Activated CD8-positive, alpha-beta memory T cell treated with anti-CD3 and anti-CD28 coated beads, Interleukin-2, amount 10 ng/mL, durations not matched to agents 7 days and 5 days (primary cell): ENCODE data around the gene AMY2A. TPM values are rescaled to one million over a fixed set of nuclear protein-coding genes. Genes with fewer than 3 reads are reported as not detected.
"Not testable (repeated sequence)": the region's sequence is repeated elsewhere in the genome, so short reads cannot be mapped to it uniquely, and the experiment has no call there.

Experiments used
- ATAC-seq: fragments of 150-1000 bp; cut with Tn5 transposase; one replicate; pipeline ENCODE4 v1.10.0; 2021; ENCODE audit warnings: moderate library complexity
- CTCF ChIA-PET: fragments of 350-600 bp; sonication (Branson Sonifier 250); formaldehyde crosslinking; loops from one replicate; lab custom pipeline; 2021; ENCODE audit warnings: antibody characterized with exemption; lab: Charles Lee
- DNase-seq: peaks from one replicate; pipeline ENCODE4 v3.0.0-alpha.2; 2020
- H3K27ac Mint-ChIP-seq: one replicate; pipeline ENCODE4 v1.8.0; 2021; ENCODE audit warnings: mild to moderate bottlenecking, mixed read lengths
- H3K27me3 Mint-ChIP-seq: one replicate; pipeline ENCODE4 v1.8.0; 2021; ENCODE audit warnings: mixed read lengths
- H3K36me3 Mint-ChIP-seq: one replicate; pipeline ENCODE4 v1.8.0; 2021; ENCODE audit warnings: mild to moderate bottlenecking, mixed read lengths
- H3K4me1 Mint-ChIP-seq: one replicate; pipeline ENCODE4 v1.8.0; 2021; ENCODE audit warnings: mixed read lengths
- H3K4me3 Mint-ChIP-seq: one replicate; pipeline ENCODE4 v1.8.0; 2021; ENCODE audit warnings: mild to moderate bottlenecking, moderate library complexity, mixed read lengths
- H3K9me3 Mint-ChIP-seq: one replicate; pipeline ENCODE4 v1.8.0; 2022; ENCODE audit warnings: low read depth, mixed read lengths
- total RNA-seq, 2 experiments: library from RNA; stranded (reverse); gene quantifications; one replicate each; pipeline ENCODE4 v1.2.3, GENCODE V29; 2021

The AMY2A gene
- total RNA-seq: not detected

DNA sequence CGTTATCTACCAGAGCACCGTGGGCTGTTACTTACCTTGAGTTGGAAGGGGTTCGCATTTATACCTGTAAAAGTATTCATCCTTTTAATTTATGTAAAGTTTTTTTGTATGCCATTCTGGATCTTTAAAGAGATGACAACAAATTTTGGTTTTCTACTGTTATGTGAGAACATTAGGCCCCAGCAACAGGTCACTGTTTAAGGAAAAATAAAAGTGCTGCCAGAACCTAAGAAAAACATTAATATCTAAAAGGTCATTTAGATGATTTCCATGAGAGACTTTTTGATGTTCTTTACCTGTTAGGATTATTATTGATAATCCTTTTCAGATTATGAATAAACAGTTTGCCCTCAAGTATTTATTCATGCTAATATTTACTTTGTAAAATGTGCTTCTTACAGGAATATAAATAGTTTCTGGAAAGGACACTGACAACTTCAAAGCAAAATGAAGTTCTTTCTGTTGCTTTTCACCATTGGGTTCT is at the start of gene AMY2A:
Gene AMY2A (plus strand): TSS at position 434 of the 484 bp plus-strand sequence. CDS start 14 bp downstream, at position 448.
- DNase-seq, CTCF ChIA-PET, H3K4me3 Mint-ChIP-seq, H3K36me3 Mint-ChIP-seq, H3K9me3 Mint-ChIP-seq, H3K4me1 Mint-ChIP-seq, H3K27me3 Mint-ChIP-seq, H3K27ac Mint-ChIP-seq, ATAC-seq: not testable (repeated sequence)

DNA sequence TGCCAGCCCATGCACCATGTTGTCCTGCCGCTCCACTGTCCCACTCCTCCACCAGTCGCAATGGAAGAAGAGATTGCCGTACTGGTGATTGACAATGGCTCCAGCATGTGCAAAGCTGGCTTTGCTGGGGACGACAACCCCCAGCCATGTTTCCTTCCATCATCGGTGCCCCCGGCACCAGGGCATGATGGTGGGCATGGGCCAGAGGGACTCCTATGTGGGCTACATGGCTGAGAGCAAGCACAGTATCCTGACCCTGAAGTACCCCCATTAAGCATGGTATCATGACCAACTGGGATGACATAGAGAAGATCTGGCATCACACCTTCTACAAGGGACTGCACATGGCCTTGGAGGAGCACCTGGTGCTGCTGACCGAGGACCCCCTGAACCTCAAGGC is 47.7 kb upstream of the AMY2A start:
- Mint-ChIP-seq H3K27me3 (no peaks in the 10 kb centered on the region), H3K4me1 (no peaks in the 10 kb centered on the region), H3K4me3 (no peak overlapping the region), H3K36me3 (no peaks in the 10 kb centered on the region), H3K27ac (no peak overlapping the region), H3K9me3 (no peaks in the 10 kb centered on the region)
- CTCF ChIA-PET: no interaction called here
- ATAC-seq (no peak), DNase-seq (no peak)

DNA sequence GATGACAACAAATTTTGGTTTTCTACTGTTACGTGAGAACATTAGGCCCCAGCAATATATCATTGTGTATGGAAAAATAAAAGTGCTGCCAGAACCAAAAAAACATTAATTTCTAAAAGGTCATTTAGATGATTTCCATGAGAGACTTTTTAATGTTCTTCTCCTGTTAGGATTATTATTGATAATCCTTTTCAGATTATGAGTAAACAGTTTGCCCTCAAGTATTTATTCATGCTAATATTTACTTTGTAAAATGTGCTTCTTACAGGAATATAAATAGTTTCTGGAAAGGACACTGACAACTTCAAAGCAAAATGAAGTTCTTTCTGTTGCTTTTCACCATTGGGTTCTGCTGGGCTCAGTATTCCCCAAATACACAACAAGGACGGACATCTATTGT is 45.9 kb upstream of the AMY2A start, which contains the start of gene AMY2B:
Gene AMY2B (plus strand): TSS at position 301 of the 400 bp plus-strand sequence. CDS start 14 bp downstream, at position 315.
- H3K36me3 Mint-ChIP-seq, H3K4me1 Mint-ChIP-seq, H3K27me3 Mint-ChIP-seq, DNase-seq, H3K4me3 Mint-ChIP-seq, H3K9me3 Mint-ChIP-seq, ATAC-seq, H3K27ac Mint-ChIP-seq, CTCF ChIA-PET: not testable (repeated sequence)

DNA sequence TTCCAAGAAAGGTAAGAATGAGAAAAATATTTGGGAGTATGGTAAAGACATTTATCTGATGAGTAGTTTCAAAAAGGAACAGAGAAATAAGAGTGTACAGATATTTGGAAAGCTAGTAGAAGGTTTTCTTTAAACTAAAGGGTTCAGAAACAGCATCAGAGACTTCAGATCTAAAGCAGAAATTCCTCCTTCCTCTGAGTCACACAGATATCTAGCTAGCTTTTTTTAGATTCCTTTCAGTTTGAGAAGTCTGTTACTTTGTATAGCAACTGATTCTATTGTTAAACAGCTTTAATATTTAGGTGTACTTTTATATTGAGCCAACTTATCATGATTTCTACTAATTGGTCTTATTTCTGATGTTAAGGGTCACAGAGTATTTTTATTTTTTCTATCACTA is 41.2 kb upstream of the AMY2A start:
- peaks cover 2% of the 10 kb centered on the region for H3K4me1 Mint-ChIP-seq
- H3K27me3 Mint-ChIP-seq: no peaks in the 10 kb centered on the region
- H3K27ac Mint-ChIP-seq: no peak overlapping the region
- H3K9me3 Mint-ChIP-seq: no peaks in the 10 kb centered on the region
- ATAC-seq (no peak), DNase-seq (no peak)
- CTCF ChIA-PET: no interaction called here
- no peak overlapping the region for H3K4me3 Mint-ChIP-seq
- peaks cover 2% of the 10 kb centered on the region for H3K36me3 Mint-ChIP-seq

DNA sequence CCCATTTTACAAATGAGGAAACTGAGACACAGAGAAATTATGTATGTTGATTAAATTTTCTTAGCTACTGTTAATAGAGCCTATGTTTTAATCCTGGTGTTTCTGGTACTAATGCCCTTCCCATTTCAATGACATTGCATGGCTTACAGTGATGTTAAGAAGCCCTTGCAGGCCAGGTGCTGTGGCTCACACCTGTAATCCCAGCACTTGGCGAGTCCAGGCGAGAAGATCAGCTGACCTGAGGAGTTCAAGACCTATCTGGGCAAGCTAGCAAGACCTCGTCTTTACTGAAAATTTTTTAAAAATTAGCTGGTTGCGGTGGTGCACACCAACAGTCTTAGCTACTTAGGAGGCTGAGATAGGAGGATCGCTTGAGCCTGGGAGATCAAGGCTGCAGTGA is 40.4 kb upstream of the AMY2A start:
- CTCF ChIA-PET, H3K9me3 Mint-ChIP-seq, H3K4me1 Mint-ChIP-seq, H3K4me3 Mint-ChIP-seq, ATAC-seq, DNase-seq, H3K27me3 Mint-ChIP-seq, H3K36me3 Mint-ChIP-seq, H3K27ac Mint-ChIP-seq: not testable (repeated sequence)

DNA sequence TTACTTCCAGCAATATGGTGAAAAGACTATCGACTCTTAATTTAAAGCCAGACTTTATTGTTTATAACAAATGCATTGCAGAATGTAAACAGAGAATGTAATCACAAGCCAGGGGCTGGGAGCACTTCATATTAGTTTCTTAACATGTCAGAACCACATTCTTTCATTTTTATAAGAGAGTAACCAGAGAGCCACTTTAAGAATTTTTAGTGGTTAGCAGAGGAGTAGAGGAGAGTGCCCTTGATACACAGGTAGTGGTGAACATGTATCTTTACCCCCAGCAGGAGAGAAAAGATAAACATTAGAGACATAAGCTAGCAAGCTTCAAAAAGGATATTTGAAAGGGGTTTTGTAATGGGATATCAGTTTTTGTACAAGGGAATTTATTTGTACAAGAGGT is 34.8 kb upstream of the AMY2A start:
- DNase-seq: no peak
- CTCF ChIA-PET: no interaction called here
- Mint-ChIP-seq H3K27me3 (no peaks in the 10 kb centered on the region), H3K36me3 (no peaks in the 10 kb centered on the region), H3K9me3 (peaks cover 4% of the 10 kb centered on the region), H3K4me1 (no peaks in the 10 kb centered on the region), H3K27ac (no peak overlapping the region), H3K4me3 (no peak overlapping the region)
- ATAC-seq: no peak

DNA sequence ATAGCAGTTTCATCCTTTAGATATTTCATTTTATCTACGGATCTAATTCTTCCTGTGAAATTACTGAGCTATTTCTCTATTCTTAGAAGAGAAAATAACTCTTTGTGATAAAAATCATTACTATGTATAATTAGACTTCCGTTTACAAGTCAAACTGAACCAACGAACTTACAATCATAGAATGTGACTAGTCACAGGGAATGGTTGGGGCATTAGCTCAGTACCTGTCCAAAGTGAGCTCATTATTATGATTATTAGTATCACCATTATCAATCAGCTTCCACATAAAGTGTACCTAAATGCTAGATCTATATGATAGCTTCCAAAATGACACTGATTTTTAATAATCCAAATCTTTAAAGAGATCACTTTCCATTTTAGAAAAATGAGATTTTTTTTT is 33.3 kb upstream of the AMY2A start:
- Mint-ChIP-seq H3K4me1 (no peaks in the 10 kb centered on the region), H3K27me3 (no peaks in the 10 kb centered on the region), H3K36me3 (no peaks in the 10 kb centered on the region), H3K9me3 (peaks cover 4% of the 10 kb centered on the region), H3K4me3 (no peak overlapping the region), H3K27ac (no peak overlapping the region)
- CTCF ChIA-PET: no interaction called here
- DNase-seq: no peak
- ATAC-seq: no peak

DNA sequence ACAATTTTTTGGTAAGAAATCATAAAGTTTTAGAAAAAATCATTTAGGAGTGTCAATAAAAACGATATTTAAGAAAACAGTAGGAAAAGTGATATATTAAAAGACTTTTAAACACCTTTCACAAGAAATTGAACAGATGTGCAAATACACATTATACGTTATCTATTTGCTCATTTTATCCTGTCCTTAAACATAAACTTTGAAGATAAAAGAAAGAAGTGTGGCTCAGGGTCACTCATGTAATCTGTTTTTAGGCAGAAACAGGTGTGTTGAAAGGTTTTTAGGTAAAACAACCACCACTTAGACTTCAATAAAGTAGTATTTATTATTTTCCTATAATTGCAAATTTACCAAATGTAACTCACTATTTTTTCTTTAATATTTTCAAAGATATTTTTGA is 32.7 kb upstream of the AMY2A start:
- Mint-ChIP-seq H3K27me3 (no peaks in the 10 kb centered on the region), H3K4me1 (no peaks in the 10 kb centered on the region), H3K27ac (no peak overlapping the region), H3K9me3 (peaks cover 4% of the 10 kb centered on the region), H3K4me3 (no peak overlapping the region), H3K36me3 (no peaks in the 10 kb centered on the region)
- CTCF ChIA-PET: no interaction called here
- ATAC-seq (no peak), DNase-seq (no peak)

DNA sequence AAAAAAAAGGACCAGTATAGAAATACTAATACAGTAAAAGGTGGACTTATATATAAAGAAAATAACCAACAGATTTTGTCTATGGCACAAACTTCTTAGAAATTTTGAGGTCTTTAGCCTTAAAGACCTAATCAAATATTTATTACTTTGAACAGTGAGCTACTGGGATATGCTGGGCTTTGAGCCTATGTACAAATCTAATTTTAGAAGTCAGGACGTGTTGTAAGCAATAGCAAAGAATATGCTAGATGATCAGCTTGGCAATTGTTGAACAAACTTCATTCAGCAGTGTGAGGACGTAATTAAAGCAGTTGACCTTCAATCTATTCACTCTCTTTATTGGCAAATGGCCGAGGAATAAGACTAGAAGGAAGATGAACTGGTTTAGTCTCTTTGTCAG is 14.5 kb upstream of the AMY2A start:
- CTCF ChIA-PET, ATAC-seq, H3K4me3 Mint-ChIP-seq: not testable (repeated sequence)

DNA sequence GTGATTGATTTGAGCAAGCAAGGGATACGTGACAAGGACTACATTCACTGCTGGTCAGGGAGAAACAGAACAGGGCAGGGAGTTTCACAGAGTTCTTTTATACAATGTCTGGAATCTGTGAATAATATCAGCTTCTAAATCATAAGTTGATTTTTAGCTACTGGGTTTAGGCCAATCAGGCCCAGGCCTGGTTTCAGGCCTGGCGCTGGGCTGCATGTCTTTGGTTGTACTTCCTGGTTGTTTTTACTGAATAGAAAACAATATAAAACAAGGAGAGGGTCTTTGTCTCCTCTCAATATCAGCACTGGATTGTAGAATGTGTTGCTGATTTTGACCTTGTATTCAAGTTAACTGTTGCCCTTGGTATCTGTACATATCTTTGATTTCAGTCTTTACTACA is 865 bp upstream of the AMY2A start:
- Mint-ChIP-seq H3K4me1 (no peaks in the 10 kb centered on the region), H3K27ac (no peak overlapping the region), H3K36me3 (no peaks in the 10 kb centered on the region), H3K9me3 (no peaks in the 10 kb centered on the region), H3K4me3 (no peak overlapping the region), H3K27me3 (no peaks in the 10 kb centered on the region)
- DNase-seq: no peak
- CTCF ChIA-PET: no interaction called here
- no peak for ATAC-seq

More for the DNA sequence above, 14.5 kb upstream of the AMY2A start:
- not testable (repeated sequence) for H3K27ac Mint-ChIP-seq, H3K27me3 Mint-ChIP-seq, H3K9me3 Mint-ChIP-seq, DNase-seq, H3K36me3 Mint-ChIP-seq, H3K4me1 Mint-ChIP-seq

DNA sequence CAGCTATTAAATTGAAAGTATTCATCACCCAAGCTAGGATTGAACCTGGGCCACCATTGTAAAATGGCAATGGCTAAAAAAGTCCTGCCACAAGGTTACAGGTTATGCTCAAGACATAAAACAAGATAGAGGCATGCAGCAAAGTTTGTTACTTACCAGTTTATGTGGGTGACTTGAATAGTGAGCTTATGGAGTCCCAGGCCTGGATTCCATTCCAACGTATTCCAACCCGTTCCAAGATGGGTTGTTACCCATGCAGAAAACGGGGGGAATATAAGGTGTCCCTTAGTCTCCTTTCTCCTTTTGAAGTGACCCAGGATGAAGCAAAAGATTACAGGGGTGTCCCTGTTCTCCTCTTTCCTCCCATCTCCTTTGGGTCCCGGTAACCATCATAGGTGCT is 10.2 kb downstream of the AMY2A start:
- H3K27ac Mint-ChIP-seq, H3K4me1 Mint-ChIP-seq, H3K27me3 Mint-ChIP-seq, CTCF ChIA-PET, H3K9me3 Mint-ChIP-seq, ATAC-seq, H3K4me3 Mint-ChIP-seq, DNase-seq, H3K36me3 Mint-ChIP-seq: not testable (repeated sequence)

DNA sequence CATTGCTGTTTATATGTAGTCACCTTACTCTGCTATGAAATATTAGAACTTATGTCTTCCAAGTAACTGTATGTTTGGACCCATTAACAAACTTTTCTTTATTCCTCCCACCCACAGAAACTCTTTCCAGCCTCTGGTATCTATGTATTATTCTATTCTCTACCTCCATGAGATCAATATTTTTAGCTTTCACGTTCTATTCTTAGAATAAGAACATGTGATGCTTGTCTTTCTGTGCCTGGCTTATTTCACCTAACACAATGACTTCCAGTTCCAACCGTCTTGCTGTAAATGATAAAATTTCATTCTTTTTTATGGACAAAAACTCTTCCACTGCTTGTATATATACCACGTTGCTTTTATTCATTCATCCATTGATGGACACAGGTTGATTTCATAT is 24.0 kb downstream of the AMY2A start:
- H3K27ac Mint-ChIP-seq, ATAC-seq, H3K4me1 Mint-ChIP-seq, H3K27me3 Mint-ChIP-seq, H3K4me3 Mint-ChIP-seq, DNase-seq, H3K36me3 Mint-ChIP-seq, CTCF ChIA-PET, H3K9me3 Mint-ChIP-seq: not testable (repeated sequence)

DNA sequence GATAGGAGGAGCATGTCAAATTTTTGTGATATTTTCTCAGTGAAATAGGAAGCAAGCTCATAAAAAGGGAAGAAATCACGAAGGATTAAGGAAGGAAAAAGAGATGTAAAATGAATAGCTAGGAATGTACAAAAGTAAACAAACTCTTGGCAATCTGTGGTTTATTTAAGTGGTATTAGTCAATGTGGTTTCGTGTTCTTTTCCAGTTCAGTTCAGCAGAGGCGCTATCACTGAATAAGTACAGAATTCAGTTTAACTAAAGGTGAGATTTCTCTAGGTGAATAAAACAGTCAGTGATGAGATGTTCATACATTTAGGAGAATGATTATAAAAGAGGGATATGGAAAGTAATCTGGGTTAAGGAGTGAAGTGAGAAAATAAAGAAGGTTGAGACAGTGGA is 26.7 kb downstream of the AMY2A start:
- DNase-seq, H3K9me3 Mint-ChIP-seq, ATAC-seq, H3K4me1 Mint-ChIP-seq, H3K27ac Mint-ChIP-seq, CTCF ChIA-PET, H3K27me3 Mint-ChIP-seq, H3K4me3 Mint-ChIP-seq, H3K36me3 Mint-ChIP-seq: not testable (repeated sequence)

DNA sequence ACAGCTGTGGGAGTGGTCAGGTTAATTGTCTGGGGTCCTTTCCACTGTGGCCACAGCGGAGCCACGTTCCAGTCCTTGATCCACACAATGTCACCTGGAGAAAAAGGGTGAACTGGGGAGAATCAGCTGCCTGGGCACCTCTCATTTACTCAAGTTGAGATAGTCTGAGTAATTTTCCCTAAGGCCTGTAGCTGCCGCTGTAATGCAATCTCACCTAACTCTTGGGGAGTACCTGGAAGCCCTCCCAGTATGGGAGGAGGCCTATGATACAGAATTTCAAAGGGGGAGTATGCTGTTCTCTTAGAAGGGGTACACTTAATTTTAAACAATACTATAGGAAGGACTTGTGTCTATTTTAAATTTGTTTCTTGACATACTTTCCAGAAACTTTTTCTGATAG is 33.1 kb downstream of the AMY2A start:
- CTCF ChIA-PET, DNase-seq, H3K27ac Mint-ChIP-seq, H3K4me3 Mint-ChIP-seq, H3K9me3 Mint-ChIP-seq, H3K36me3 Mint-ChIP-seq, H3K27me3 Mint-ChIP-seq, ATAC-seq, H3K4me1 Mint-ChIP-seq: not testable (repeated sequence)

DNA sequence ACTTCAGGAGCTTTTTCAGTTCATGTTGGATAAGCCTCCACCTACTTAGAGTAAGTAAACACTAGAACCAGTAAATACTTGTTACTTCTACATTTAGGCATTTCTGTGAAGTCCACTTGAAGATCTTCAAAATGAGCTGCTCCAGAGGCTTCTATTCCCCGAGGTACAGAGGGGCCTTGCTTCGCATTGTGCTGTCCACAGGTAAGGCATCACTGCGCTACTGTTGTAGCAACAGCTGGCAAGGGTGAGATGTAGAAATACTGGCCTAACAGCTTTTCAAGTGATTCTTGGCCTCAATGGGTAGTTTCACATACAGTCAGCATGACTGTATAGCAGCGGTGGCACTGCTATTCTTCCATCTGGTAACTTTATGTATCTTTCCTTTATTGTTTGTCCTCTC is 33.7 kb downstream of the AMY2A start:
- CTCF ChIA-PET, H3K4me1 Mint-ChIP-seq, DNase-seq, H3K9me3 Mint-ChIP-seq, H3K27ac Mint-ChIP-seq, H3K27me3 Mint-ChIP-seq, H3K36me3 Mint-ChIP-seq, ATAC-seq, H3K4me3 Mint-ChIP-seq: not testable (repeated sequence)
